ENCODE measurements around the gene GAB3.

GAB3 gene

GRCh38 chrX:154733066-154733425 is 17.8 kb downstream of the GAB3 start:
- no peaks in the 10 kb centered on the region for H3K36me3 ChIP-seq (replicated peaks; ENCODE audit: low read depth, low read length)
- no peak overlapping the region for H2AFZ ChIP-seq (ENCODE audit: low read depth, low read length)
- no peaks in the 10 kb centered on the region for H3K79me2 ChIP-seq (ENCODE audit: low read length)
- no peak overlapping the region for H3K9ac ChIP-seq (ENCODE audit: low read length)
- no peaks in the 10 kb centered on the region for H4K20me1 ChIP-seq (ENCODE audit: insufficient read depth, low read length)
- H3K4me1 ChIP-seq (ENCODE audit: low read length) = peaks cover 10% of the 10 kb centered on the region
- H3K9me3 ChIP-seq (ENCODE audit: insufficient read depth, low read length) = no peaks in the 10 kb centered on the region
- H3K4me2 ChIP-seq (ENCODE audit: low read length) = no peak overlapping the region
- TF ChIP-seq, protein P1, sequence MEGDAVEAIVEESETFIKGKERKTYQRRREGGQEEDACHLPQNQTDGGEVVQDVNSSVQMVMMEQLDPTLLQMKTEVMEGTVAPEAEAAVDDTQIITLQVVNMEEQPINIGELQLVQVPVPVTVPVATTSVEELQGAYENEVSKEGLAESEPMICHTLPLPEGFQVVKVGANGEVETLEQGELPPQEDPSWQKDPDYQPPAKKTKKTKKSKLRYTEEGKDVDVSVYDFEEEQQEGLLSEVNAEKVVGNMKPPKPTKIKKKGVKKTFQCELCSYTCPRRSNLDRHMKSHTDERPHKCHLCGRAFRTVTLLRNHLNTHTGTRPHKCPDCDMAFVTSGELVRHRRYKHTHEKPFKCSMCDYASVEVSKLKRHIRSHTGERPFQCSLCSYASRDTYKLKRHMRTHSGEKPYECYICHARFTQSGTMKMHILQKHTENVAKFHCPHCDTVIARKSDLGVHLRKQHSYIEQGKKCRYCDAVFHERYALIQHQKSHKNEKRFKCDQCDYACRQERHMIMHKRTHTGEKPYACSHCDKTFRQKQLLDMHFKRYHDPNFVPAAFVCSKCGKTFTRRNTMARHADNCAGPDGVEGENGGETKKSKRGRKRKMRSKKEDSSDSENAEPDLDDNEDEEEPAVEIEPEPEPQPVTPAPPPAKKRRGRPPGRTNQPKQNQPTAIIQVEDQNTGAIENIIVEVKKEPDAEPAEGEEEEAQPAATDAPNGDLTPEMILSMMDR (IDR thresholded peaks at IDR 0.05; ENCODE audit: low read depth, low read length) = no peak
- TF ChIP-seq EZH2phosphoT487 (IDR thresholded peaks at IDR 0.05; ENCODE audit: low read depth) = no peak
- no peak overlapping the region for H3K4me3 ChIP-seq (ENCODE audit: low read length)
- H3K27me3 ChIP-seq (ENCODE audit: low read depth, low read length) = no peaks in the 10 kb centered on the region
- no peak overlapping the region for H3K27ac ChIP-seq (ENCODE audit: low read length)

GRCh38 chrX:154732421-154733065 is 18.3 kb downstream of the GAB3 start:
- Histone ChIP-seq H3K9me3 (ENCODE audit: insufficient read depth, low read length) (no peaks in the 10 kb centered on the region), H3K4me2 (ENCODE audit: low read length) (no peak overlapping the region), H3K9ac (ENCODE audit: low read length) (no peak overlapping the region), H3K4me3 (ENCODE audit: low read length) (no peak overlapping the region), H4K20me1 (ENCODE audit: insufficient read depth, low read length) (no peaks in the 10 kb centered on the region), H3K36me3 (replicated peaks; ENCODE audit: low read depth, low read length) (no peaks in the 10 kb centered on the region), H3K4me1 (ENCODE audit: low read length) (peaks cover 10% of the 10 kb centered on the region), H3K27ac (ENCODE audit: low read length) (no peak overlapping the region), H2AFZ (ENCODE audit: low read depth, low read length) (no peak overlapping the region), H3K79me2 (ENCODE audit: low read length) (no peaks in the 10 kb centered on the region), H3K27me3 (ENCODE audit: low read depth, low read length) (no peaks in the 10 kb centered on the region)
- TF ChIP-seq, protein P1 (IDR thresholded peaks at IDR 0.05; ENCODE audit: low read depth, low read length) = no peak
- no peak for TF ChIP-seq EZH2phosphoT487 (IDR thresholded peaks at IDR 0.05; ENCODE audit: low read depth)

DNA sequence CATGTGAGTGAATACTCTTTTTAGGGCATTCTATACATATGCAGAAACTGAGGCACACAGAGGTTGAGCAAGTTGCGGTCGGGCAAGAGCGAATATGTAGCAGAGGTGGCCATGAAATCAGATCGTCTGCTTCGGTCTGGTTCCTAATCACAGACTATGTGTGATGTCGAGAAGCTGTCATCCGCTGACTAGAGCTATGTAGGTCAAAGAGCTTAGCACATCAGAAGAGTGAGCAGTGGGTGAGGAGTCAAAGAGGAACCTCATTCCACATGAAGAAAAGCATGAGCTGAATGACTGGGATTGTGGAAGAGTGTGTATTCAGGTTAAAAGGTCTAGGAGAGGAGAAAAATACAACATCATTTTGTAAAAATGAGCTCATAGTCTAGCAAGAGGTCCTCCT is 19.0 kb downstream of the GAB3 start:
- TF ChIP-seq EZH2phosphoT487 (IDR thresholded peaks at IDR 0.05; ENCODE audit: low read depth) = no peak
- H3K4me1 ChIP-seq (ENCODE audit: low read length) = peaks cover 10% of the 10 kb centered on the region
- no peak overlapping the region for H2AFZ ChIP-seq (ENCODE audit: low read depth, low read length)
- no peak overlapping the region for H3K9ac ChIP-seq (ENCODE audit: low read length)
- no peaks in the 10 kb centered on the region for H3K9me3 ChIP-seq (ENCODE audit: insufficient read depth, low read length)
- no peaks in the 10 kb centered on the region for H3K27me3 ChIP-seq (ENCODE audit: low read depth, low read length)
- H3K36me3 ChIP-seq (replicated peaks; ENCODE audit: low read depth, low read length) = no peaks in the 10 kb centered on the region
- no peak overlapping the region for H3K27ac ChIP-seq (ENCODE audit: low read length)
- H3K79me2 ChIP-seq (ENCODE audit: low read length) = no peaks in the 10 kb centered on the region
- H3K4me2 ChIP-seq (ENCODE audit: low read length) = no peak overlapping the region
- H3K4me3 ChIP-seq (ENCODE audit: low read length) = no peak overlapping the region
- no peaks in the 10 kb centered on the region for H4K20me1 ChIP-seq (ENCODE audit: insufficient read depth, low read length)

GRCh38 chrX:154731184-154731583 is 19.7 kb downstream of the GAB3 start:
- H3K4me1 ChIP-seq (ENCODE audit: low read length) = peaks cover 10% of the 10 kb centered on the region
- no peaks in the 10 kb centered on the region for H3K27me3 ChIP-seq (ENCODE audit: low read depth, low read length)
- no peak overlapping the region for H3K4me2 ChIP-seq (ENCODE audit: low read length)
- no peaks in the 10 kb centered on the region for H4K20me1 ChIP-seq (ENCODE audit: insufficient read depth, low read length)
- TF ChIP-seq, protein P1 (IDR thresholded peaks at IDR 0.05; ENCODE audit: low read depth, low read length) = no peak
- TF ChIP-seq EZH2phosphoT487 (IDR thresholded peaks at IDR 0.05; ENCODE audit: low read depth) = no peak
- H3K9me3 ChIP-seq (ENCODE audit: insufficient read depth, low read length) = no peaks in the 10 kb centered on the region
- no peak overlapping the region for H2AFZ ChIP-seq (ENCODE audit: low read depth, low read length)
- no peaks in the 10 kb centered on the region for H3K79me2 ChIP-seq (ENCODE audit: low read length)
- no peak overlapping the region for H3K4me3 ChIP-seq (ENCODE audit: low read length)
- no peak overlapping the region for H3K9ac ChIP-seq (ENCODE audit: low read length)
- no peaks in the 10 kb centered on the region for H3K36me3 ChIP-seq (replicated peaks; ENCODE audit: low read depth, low read length)
- H3K27ac ChIP-seq (ENCODE audit: low read length) = no peak overlapping the region

Measured in OCI-LY3 (cell line).